ENCODE measurements around the gene LIN28B. TPM values are rescaled to one million over a fixed set of nuclear protein-coding genes. Genes with fewer than 3 reads are reported as not detected.

LIN28B gene
- total RNA-seq (2022; extraction: Qiagen RNA extraction): 1.2 to 1.7 TPM (median 1.4 TPM) in 5 replicates

GRCh38 chr6:104956731-104957294, at the start of gene LIN28B:
Gene LIN28B (plus strand): TSS chr6:104957107. CDS start chr6:104957251, 144 bp downstream.

Other genes starting within 250 kb of the LIN28B start
- gene HACE1, start 97.2 kb upstream of the LIN28B start, total RNA-seq (2022; extraction: Qiagen RNA extraction): 2.4 to 3.2 TPM (median 2.8 TPM) in 5 replicates
- gene POPDC3, start 222.9 kb downstream of the LIN28B start, total RNA-seq (2022; extraction: Qiagen RNA extraction): 21.5 to 24.5 TPM (median 23.6 TPM) in 5 replicates

Data from A549 treated with dexamethasone at 1 μM for 4 hours (cell line).